Measurements from ENCODE around the gene NTNG2. TPM values are rescaled to one million over a fixed set of nuclear protein-coding genes. Genes with fewer than 3 reads are reported as not detected.

Gene NTNG2
- total and polyA plus RNA-seq, 7 donors: 0.01 to 1.3 (median 0.20) TPM

- H3K4me3 ChIP-seq: no peak overlapping the region
- no peak overlapping the region for H3K27ac ChIP-seq
- WGBS, 3 donors: 16 to 30% (median 19%) methylated on average over 9 of the region's 9 CpGs
- H3K27me3 ChIP-seq (ENCODE audit: insufficient read depth in 3 of 3, low read length in 2 of 3): peaks cover 0 to 85% (median 21%) of the 10 kb centered on the region in 3 donors
- H3K36me3 ChIP-seq (ENCODE audit: insufficient read depth in 1 of 2, low read depth in 1 of 2): no peaks in the 10 kb centered on the region
- intact Hi-C loops (cut with DNase I): no loop called here
- DNase-seq (no peak), ATAC-seq (no peak)
- no peaks in the 10 kb centered on the region for H3K9me3 ChIP-seq
- no peak for TF ChIP-seq CTCF (IDR thresholded peaks at IDR 0.05)
- H3K4me1 ChIP-seq: no peaks in the 10 kb centered on the region
Measured at GRCh38 chr9:132183134-132183533, 21.3 kb downstream of the NTNG2 start.

- H3K4me3 ChIP-seq: no peak overlapping the region
- peaks cover 0 to 90% (median 24%) of the 10 kb centered on the region in 3 donors for H3K27me3 ChIP-seq (ENCODE audit: insufficient read depth in 3 of 3, low read length in 2 of 3)
- H3K9me3 ChIP-seq: no peaks in the 10 kb centered on the region
- H3K36me3 ChIP-seq (ENCODE audit: insufficient read depth in 1 of 2, low read depth in 1 of 2): no peaks in the 10 kb centered on the region
- 53 to 58% (median 55%) methylated on average over 7 of the region's 7 CpGs for WGBS, 3 donors
- H3K4me1 ChIP-seq: no peaks in the 10 kb centered on the region
- DNase-seq (no peak), ATAC-seq (no peak)
- H3K27ac ChIP-seq: no peak overlapping the region
- intact Hi-C loops (cut with DNase I): no loop called here
- TF ChIP-seq CTCF (IDR thresholded peaks at IDR 0.05): no peak
Measured at GRCh38 chr9:132183715-132184114, 21.9 kb downstream of the NTNG2 start.

GRCh38 chr9:132184124-132184523 lies 22.3 kb downstream of the NTNG2 start:
- H3K27me3 ChIP-seq (ENCODE audit: insufficient read depth in 3 of 3, low read length in 2 of 3): peaks cover 0 to 89% (median 24%) of the 10 kb centered on the region in 3 donors
- H3K36me3 ChIP-seq (ENCODE audit: insufficient read depth in 1 of 2, low read depth in 1 of 2): no peaks in the 10 kb centered on the region
- 54 to 60% (median 57%) methylated on average over 11 of the region's 11 CpGs for WGBS, 3 donors
- no peaks in the 10 kb centered on the region for H3K9me3 ChIP-seq
- intact Hi-C loops (cut with DNase I): no loop called here
- H3K4me3 ChIP-seq: no peak overlapping the region
- ATAC-seq (no peak), DNase-seq (no peak)
- TF ChIP-seq CTCF (IDR thresholded peaks at IDR 0.05): no peak
- H3K27ac ChIP-seq: no peak overlapping the region
- H3K4me1 ChIP-seq: no peaks in the 10 kb centered on the region

GRCh38 chr9:132185073-132186009 lies 23.5 kb downstream of the NTNG2 start:
- no peak for ATAC-seq
- Histone ChIP-seq H3K9me3 (no peaks in the 10 kb centered on the region), H3K36me3 (ENCODE audit: insufficient read depth in 1 of 2, low read depth in 1 of 2) (no peaks in the 10 kb centered on the region), H3K4me3 (no peak overlapping the region), H3K27ac (no peak overlapping the region), H3K27me3 (ENCODE audit: insufficient read depth in 3 of 3, low read length in 2 of 3) (peaks cover 0 to 78% (median 21%) of the 10 kb centered on the region in 3 donors), H3K4me1 (no peaks in the 10 kb centered on the region)
- DNase-seq: no peak
- TF ChIP-seq CTCF (IDR thresholded peaks at IDR 0.05): no peak
- 33 to 46% (median 35%) methylated on average over 18 to 20 of the region's 20 CpGs for WGBS, 3 donors
- intact Hi-C loops (cut with DNase I): no loop called here

All from psoas muscle (tissue), 8 donors.